RWPE2 (cell line): Measurements from ENCODE around the gene MOV10.

Source experiments
- ATAC-seq: fragments of 200-7000 bp; cut with Tn5 transposase; 3 replicates; pipeline ENCODE4 v1.9.1; 2021; ENCODE audit warnings: low read depth
- DNase-seq: peaks from one replicate; pipeline ENCODE4 v3.0.0-alpha.2; 2020; ENCODE audit warnings: low spot score
- H3K27ac ChIP-seq: fragments of 450-650 bp; 2 replicates; pipeline ENCODE4 v1.5.1; 2017; ENCODE audit warnings: mild to moderate bottlenecking; ENCODE audit not compliant: poor library complexity, severe bottlenecking
- H3K27me3 ChIP-seq: fragments of 250-450 bp; sonication (Bioruptor Pico); 2 replicates; pipeline ENCODE4 v1.5.1; 2021; ENCODE audit warnings: mild to moderate bottlenecking, moderate library complexity; ENCODE audit not compliant: insufficient read depth, poor library complexity, severe bottlenecking
- H3K36me3 ChIP-seq: fragments of 250-450 bp; sonication (Bioruptor Pico); 2 replicates; pipeline ENCODE4 v1.5.1; 2020; ENCODE audit warnings: low read depth, mild to moderate bottlenecking, moderate library complexity
- H3K4me1 ChIP-seq: fragments of 250-450 bp; sonication (Bioruptor Pico); 2 replicates; pipeline ENCODE4 v1.5.1; 2021; ENCODE audit warnings: mild to moderate bottlenecking, moderate library complexity; ENCODE audit not compliant: insufficient read depth, poor library complexity, severe bottlenecking
- H3K4me3 ChIP-seq: fragments of 250-450 bp; sonication (Bioruptor Pico); 2 replicates; pipeline ENCODE4 v1.5.1; 2021; ENCODE audit warnings: mild to moderate bottlenecking, moderate library complexity; ENCODE audit not compliant: severe bottlenecking
- H3K9me3 ChIP-seq: fragments of 250-450 bp; sonication (Bioruptor Pico); 2 replicates; pipeline ENCODE4 v1.5.1; 2021; ENCODE audit warnings: mild to moderate bottlenecking, moderate library complexity; ENCODE audit not compliant: severe bottlenecking
- CTCF ChIP-seq: fragments of 450-650 bp; IDR thresholded peaks from one replicate; pipeline ENCODE4 v1.5.1; 2017; ENCODE audit warnings: mild to moderate bottlenecking, moderate library complexity; ENCODE audit not compliant: poor library complexity, severe bottlenecking

Gene MOV10

DNA sequence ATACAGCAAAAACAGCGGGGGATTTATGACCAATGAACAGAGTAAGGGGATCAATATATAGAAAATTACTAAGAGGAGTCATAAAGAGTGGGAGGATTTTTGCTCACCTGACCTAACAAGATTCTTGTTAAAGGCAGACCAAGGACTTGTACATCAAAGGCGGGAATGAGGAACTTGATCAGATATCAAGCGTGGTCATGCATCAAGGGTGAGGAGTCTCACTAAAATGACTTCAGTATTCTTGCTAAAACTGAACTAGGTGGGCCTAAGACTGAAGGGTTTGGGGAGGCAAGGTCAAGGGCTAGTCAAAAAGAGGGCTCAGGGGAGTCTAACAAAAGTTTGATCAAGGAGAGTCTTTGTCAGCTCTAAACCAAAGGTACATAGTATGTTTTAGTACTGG lies 2.1 kb downstream of the MOV10 start:
- DNase-seq: no peak
- Histone ChIP-seq H3K27ac (no peak overlapping the region), H3K27me3 (no peaks in the 10 kb centered on the region)

GRCh38 chr1:112677501-112677900 lies 3.0 kb downstream of the MOV10 start:
- Histone ChIP-seq H3K27me3 (no peaks in the 10 kb centered on the region), H3K4me1 (peaks cover 6% of the 10 kb centered on the region), H3K4me3 (no peak overlapping the region), H3K27ac (no peak overlapping the region), H3K9me3 (no peaks in the 10 kb centered on the region), H3K36me3 (0 out of 2 replicates have a peak, but pooled peaks cover 5% of the 10 kb centered on the region)
- ATAC-seq (no peak), DNase-seq (no peak)
- no peak for TF ChIP-seq CTCF

More for the DNA sequence above, 2.1 kb downstream of the MOV10 start:
- TF ChIP-seq CTCF: no peak
- no peak for ATAC-seq
- no peak overlapping the region for H3K4me3 ChIP-seq
- H3K9me3 ChIP-seq: no peaks in the 10 kb centered on the region
- peaks cover 9% of the 10 kb centered on the region; the same call in 1 of the 2 replicates for H3K36me3 ChIP-seq
- peaks cover 6% of the 10 kb centered on the region for H3K4me1 ChIP-seq

DNA sequence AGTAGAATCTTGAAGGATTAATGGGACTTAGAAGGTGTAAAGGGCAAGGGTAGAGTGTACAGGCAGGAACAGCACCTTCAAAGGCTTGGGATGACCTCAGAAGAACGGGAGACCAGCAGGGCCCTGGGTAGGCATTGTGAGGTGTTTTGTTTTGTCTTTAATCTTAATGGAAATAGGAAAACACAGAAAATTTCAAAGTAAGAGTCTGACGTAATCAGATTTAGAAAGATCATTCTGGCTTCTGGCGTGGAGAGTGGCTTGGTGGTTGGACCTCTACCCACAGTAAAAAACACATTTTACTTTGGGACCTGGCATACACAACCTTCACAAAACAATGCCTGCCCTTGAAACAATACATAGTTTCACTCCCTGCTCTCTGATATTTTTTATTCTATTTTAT lies 4.1 kb downstream of the MOV10 start:
- no peak for DNase-seq
- H3K4me3 ChIP-seq: no peak overlapping the region
- H3K27me3 ChIP-seq: no peaks in the 10 kb centered on the region
- H3K27ac ChIP-seq: no peak overlapping the region
- peaks cover 6% of the 10 kb centered on the region for H3K4me1 ChIP-seq
- ATAC-seq: no peak
- no peaks in the 10 kb centered on the region for H3K9me3 ChIP-seq
- no peak for TF ChIP-seq CTCF
- H3K36me3 ChIP-seq: 0 out of 2 replicates have a peak, but pooled peaks cover 9% of the 10 kb centered on the region

- TF ChIP-seq CTCF: no peak
- Histone ChIP-seq H3K4me1 (peaks cover 15% of the 10 kb centered on the region), H3K27ac (peak overlapping the region; percentile 60), H3K36me3 (peaks cover 40% of the 10 kb centered on the region), H3K4me3 (no peak overlapping the region), H3K27me3 (no peaks in the 10 kb centered on the region), H3K9me3 (no peaks in the 10 kb centered on the region)
- ATAC-seq: no peak
- DNase-seq: no peak
Observed at GRCh38 chr1:112685913-112686312, 11.5 kb downstream of the MOV10 start.

GRCh38 chr1:112686417-112686816 lies 12.0 kb downstream of the MOV10 start:
- ATAC-seq (no peak; the same call in 2 of the 3 replicates), DNase-seq (no peak)
- Histone ChIP-seq H3K4me1 (peaks cover 15% of the 10 kb centered on the region), H3K27ac (peak overlapping the region; percentile 60), H3K4me3 (no peak overlapping the region), H3K36me3 (peaks cover 41% of the 10 kb centered on the region), H3K9me3 (no peaks in the 10 kb centered on the region), H3K27me3 (no peaks in the 10 kb centered on the region)
- TF ChIP-seq CTCF: no peak
